ENCODE measurements around the gene FZD4. TPM values are rescaled to one million over a fixed set of nuclear protein-coding genes. Genes with fewer than 3 reads are reported as not detected.

The FZD4 gene
- total RNA-seq, 1 experiment from 2014 or later = 4.5 TPM

DNA sequence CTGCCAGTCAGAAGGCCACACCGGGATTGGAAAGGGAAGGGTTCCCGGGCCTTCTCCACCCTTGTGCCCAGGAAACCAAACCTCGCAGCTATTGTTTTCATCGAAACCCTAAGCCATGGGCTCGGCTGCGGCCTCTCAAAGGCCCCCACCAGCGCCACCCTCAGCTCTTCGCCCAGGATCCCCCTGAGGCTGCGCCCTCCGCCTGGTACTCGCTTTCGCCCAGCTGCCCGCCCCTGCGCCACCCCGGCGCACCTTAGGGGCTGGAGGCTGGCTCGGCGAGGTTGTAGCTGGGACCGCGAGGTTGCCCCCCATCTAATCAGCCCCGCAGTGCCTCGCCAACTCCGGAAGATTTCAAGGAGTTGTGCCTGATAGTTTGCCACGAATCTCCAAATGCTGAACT, 49.0 kb downstream of the FZD4 start:
- no peak overlapping the region for H3K9ac ChIP-seq (ENCODE audit: extremely low read depth, insufficient read length, low read length)
- H2AFZ ChIP-seq (ENCODE audit: low read length) = no peak overlapping the region
- H2BK15ac ChIP-seq (ENCODE audit: low read depth, low read length) = no peak overlapping the region; the same call in 1 of the 2 replicates
- H3K4ac ChIP-seq (ENCODE audit: low read depth, low read length) = no peak overlapping the region
- TF ChIP-seq, protein P1, sequence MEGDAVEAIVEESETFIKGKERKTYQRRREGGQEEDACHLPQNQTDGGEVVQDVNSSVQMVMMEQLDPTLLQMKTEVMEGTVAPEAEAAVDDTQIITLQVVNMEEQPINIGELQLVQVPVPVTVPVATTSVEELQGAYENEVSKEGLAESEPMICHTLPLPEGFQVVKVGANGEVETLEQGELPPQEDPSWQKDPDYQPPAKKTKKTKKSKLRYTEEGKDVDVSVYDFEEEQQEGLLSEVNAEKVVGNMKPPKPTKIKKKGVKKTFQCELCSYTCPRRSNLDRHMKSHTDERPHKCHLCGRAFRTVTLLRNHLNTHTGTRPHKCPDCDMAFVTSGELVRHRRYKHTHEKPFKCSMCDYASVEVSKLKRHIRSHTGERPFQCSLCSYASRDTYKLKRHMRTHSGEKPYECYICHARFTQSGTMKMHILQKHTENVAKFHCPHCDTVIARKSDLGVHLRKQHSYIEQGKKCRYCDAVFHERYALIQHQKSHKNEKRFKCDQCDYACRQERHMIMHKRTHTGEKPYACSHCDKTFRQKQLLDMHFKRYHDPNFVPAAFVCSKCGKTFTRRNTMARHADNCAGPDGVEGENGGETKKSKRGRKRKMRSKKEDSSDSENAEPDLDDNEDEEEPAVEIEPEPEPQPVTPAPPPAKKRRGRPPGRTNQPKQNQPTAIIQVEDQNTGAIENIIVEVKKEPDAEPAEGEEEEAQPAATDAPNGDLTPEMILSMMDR (conservative IDR thresholded peaks at IDR 0.05) = no peak
- no peak overlapping the region for H3K27ac Mint-ChIP-seq
- no peak overlapping the region for H3K14ac ChIP-seq (ENCODE audit: insufficient read depth, low read length)
- H2BK120ac ChIP-seq (ENCODE audit: low read depth, low read length, poor library complexity, severe bottlenecking) = no peak overlapping the region
- H3K36me3 Mint-ChIP-seq (ENCODE audit: insufficient read depth in 1 of 3, low read depth in 3 of 3) = no peaks in the 10 kb centered on the region
- no peak overlapping the region for H3T11ph ChIP-seq (ENCODE audit: low read length)
- H3K79me1 ChIP-seq (ENCODE audit: insufficient read depth, low read depth, low read length, poor library complexity, severe bottlenecking) = no peaks in the 10 kb centered on the region
- no peak overlapping the region for H2BK5ac ChIP-seq (ENCODE audit: insufficient read length, low read length)
- no peak overlapping the region for H3K4me3 Mint-ChIP-seq
- no peak overlapping the region for H3K18ac ChIP-seq (ENCODE audit: insufficient read length, low read depth, low read length)
- H3K79me2 ChIP-seq (ENCODE audit: insufficient read depth, low read length) = no peaks in the 10 kb centered on the region
- H2BK12ac ChIP-seq (ENCODE audit: insufficient read length, low read depth, low read length) = no peak overlapping the region
- no peak overlapping the region for H2AK5ac ChIP-seq (ENCODE audit: insufficient read length, low read length)
- no peaks in the 10 kb centered on the region for H4K20me1 ChIP-seq (ENCODE audit: control insufficient read depth, insufficient read depth, insufficient read length)
- H4K8ac ChIP-seq (replicated peaks; ENCODE audit: insufficient read length, low read depth, low read length) = no peak overlapping the region
- no peak overlapping the region for H3K27ac ChIP-seq (ENCODE audit: insufficient read length, low read depth, low read length)
- no peak overlapping the region for H3K23ac ChIP-seq (ENCODE audit: insufficient read length, low read depth, low read length)
- H3K23me2 ChIP-seq (ENCODE audit: insufficient read length, low read depth, low read length, poor library complexity, severe bottlenecking) = no peaks in the 10 kb centered on the region
- H2BK20ac ChIP-seq (ENCODE audit: low read depth, low read length, poor library complexity, severe bottlenecking) = no peak overlapping the region
- WGBS (ENCODE audit: extremely low coverage, insufficient read length, low lambda C conversion rate) = no CpG with 5 or more reads among the region's 24 CpGs
- no peak overlapping the region for H4K5ac ChIP-seq (ENCODE audit: insufficient read length, low read depth, low read length)
- no peak for DNase-seq
- H3K4me1 ChIP-seq (ENCODE audit: insufficient read depth, low read length) = no peaks in the 10 kb centered on the region
- no peak overlapping the region for H3K4me2 ChIP-seq (ENCODE audit: insufficient read depth, insufficient read length, low read length)
- no peaks in the 10 kb centered on the region for H3K9me3 Mint-ChIP-seq
- H3K4me1 Mint-ChIP-seq = no peaks in the 10 kb centered on the region
- H3K27me3 ChIP-seq (ENCODE audit: insufficient read depth, low read length) = no peaks in the 10 kb centered on the region
- H3K56ac ChIP-seq (ENCODE audit: insufficient read length, low read depth, low read length) = no peak overlapping the region
- H3K9me3 ChIP-seq (ENCODE audit: control insufficient read depth, low read depth, low read length) = no peaks in the 10 kb centered on the region
- no peaks in the 10 kb centered on the region for H3K27me3 Mint-ChIP-seq (ENCODE audit: low read depth)
- H4K91ac ChIP-seq (ENCODE audit: insufficient read length, low read depth, low read length) = no peak overlapping the region
